HG03354 (cell line): ENCODE results near the gene FANCC.

Experiments used
- ATAC-seq: cut with Tn5 transposase; IDR thresholded peaks from one replicate; pipeline ENCODE4 v1.9.1; 2021; ENCODE audit warnings: mild to moderate bottlenecking; ENCODE audit not compliant: unreplicated experiment, poor library complexity, severe bottlenecking

The FANCC gene

DNA sequence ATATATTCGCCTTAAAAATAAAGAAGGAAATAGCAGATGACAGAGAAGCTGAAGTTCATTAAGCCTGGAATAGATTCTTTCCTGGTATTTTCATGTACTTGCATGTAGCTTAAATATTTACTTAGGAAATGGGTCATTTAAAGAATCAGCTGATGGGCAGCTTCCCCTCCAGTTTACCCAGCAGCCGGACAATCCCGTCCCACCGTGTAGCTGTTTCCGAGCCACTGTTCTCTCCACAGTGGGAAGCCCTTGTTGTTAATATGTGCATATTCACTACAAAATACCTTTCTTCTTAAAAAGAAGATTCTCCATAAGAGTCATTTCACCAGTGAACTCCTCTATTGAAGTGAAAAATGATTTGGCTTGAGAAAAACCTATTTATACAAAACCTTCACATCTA lies 187.0 kb downstream of the FANCC start:
- no peak for ATAC-seq

DNA sequence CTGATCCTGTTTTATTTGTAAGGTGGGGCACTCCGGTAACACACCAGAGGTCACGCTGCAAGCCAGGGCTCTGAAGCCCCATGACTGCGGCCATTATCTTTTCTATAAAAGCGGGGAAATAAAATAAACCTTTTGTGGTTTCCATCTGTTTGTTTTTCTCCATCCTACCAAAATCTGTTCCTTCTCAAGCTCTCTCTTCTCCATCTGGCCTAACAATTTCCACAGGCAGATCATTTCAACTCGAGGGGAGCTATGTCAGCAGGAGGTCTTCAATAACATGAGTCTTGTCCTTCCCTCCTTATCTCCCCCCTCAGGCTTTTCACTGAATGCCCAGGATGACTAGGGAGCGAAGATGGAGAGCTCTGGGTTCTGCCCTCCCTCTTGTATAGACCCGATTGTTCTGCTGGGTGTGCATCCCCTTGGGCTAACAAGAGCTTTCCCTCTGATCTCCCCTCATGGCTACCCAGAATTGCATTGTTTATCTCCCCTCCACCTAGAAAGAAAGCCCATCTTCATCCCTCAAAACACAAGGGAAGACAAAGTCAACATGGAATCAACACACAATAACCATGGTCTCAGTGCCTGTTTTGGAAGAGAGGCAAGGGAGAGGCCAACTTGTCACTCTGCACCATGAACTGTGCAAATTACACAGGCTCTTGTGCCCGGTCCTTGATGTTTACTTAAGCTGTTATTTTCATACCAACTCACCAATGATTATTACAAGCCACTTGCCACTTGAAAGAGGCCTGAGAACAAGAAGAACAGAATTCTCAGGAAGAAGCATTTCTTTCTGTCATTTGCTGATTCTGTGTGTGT lies 187.8 kb downstream of the FANCC start:
- no peak for ATAC-seq

DNA sequence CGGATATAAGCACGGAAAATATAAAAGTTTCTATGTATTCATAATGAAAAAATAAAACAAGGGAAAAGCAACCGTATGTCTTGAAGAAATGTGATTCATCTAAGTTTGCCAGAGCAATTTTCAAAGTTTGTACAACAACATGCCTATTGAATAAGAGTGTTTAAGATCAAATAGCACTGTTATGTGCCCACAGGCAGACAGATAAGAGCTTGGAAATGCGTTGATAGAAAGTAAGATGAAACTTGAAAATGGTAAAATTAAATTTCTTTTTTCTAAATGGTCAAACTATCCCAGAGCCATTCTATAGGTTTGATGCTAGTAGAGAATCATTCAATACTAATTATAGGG lies 189.4 kb downstream of the FANCC start:
- no peak for ATAC-seq

DNA sequence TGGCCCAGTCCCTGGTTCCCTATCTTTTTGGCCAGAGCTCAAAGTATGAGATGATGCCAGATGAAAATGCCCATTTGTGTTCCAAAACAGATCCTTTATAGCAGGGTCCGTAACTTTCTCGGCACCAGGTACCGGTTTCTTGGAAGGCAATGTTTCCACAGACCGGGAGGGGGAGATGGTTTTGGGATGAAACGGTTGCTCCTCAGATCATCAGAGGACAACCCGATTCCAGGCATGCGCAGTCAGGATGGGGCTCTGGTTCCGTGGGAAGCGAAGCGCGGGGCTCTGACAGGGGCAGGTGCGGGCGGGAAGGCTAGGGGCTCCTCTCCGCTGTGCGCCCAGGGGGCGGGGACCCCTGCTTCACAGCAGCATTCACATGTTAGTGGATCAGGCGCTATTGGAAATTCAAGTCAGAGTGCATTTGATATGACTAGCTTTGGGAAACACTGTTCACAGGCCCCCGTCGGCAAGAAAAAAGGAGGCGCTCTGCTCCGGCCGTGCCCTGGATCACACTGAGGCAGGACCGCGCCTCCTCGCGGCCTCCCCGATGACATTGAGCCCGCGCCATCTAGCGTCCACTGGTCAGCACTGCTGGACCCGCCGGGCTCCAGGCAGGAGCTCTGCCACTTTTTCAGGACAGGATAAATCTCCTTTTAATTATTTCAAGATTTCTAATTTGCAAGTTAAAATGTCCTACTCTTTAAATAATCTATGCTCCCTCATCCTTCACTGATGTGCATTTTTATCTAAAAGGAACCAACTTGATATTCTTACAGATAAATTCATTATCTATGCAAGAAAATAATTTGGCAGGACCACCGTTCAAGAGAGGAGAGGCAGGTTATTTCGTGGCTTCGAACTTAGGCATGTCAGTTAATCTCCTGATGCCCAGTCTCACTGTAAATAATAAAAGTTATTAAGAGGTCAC lies 190.0 kb downstream of the FANCC start:
- peak; percentile 69 for ATAC-seq

DNA sequence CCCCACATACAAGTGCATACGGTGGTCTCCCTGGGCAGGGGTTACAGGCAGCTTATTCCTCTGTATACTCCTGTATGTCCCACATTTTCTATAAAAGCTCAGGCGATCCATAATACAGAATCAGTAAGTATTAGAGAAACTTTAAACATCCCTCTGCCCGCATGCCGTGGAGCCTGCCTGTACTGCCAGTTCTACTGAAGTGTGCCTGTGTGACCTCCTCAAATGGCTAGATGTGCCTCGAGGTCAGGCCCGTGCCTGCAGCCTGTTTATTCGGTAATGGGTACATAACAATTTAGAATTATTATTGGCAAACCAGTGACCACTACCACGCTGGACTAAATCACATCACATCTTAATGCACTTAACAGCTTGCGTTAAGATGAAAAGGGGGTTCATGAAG lies 190.8 kb downstream of the FANCC start:
- no peak for ATAC-seq

DNA sequence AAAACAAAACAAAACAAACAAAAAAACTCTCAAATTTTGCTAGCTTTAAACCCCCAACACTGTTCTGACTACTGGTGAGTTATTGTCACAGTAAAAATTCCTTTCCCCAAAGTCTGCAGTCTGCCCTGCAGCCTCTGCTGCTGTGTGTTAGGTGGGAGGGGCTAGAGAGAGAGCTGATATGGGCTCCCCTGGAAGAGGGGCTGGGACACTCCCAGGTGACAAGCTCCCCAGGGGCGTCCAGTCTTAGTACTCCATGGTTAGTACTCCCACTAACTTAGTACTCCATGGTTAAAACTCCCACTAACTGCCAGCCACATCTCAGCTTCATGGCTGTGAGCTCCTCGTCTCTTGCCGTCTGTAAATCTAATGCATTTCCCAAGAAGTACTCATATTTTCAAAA lies 191.9 kb downstream of the FANCC start:
- ATAC-seq, result no peak

DNA sequence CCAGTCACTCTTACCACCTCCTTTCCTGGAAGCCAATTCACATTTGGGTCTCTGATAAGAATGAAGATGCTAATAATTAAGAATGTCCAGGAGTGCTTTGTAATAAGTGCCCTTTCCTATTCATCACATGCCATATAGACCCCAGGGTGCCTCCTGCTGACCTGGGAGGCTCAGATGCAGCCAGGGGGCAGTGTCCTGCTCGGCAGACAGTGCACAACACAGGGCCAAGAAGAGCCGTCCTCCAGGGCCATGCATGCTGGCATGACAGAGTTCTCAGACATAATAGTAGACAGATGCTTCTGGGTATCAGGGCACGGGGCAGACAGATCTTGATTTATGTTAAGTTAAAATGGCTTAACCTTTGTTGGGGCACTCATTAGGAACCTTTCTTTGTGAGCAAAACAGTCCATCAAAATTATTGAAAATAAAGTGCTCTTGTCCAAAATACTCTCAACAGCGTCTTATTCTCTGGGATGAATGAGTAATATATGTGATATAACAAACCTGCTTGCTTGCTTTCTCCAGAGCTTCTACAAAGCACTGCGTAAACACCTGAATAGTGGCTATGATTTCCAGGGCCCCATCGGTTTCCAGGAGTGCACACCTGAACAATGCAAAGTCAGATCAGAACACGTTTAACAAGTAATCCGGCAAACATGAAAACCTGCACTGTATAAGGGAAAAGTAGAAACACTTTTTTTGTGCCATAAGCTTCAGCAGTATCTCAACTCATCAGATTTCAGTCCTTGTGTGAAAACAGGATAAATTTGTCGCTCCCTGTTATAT lies 192.7 kb downstream of the FANCC start:
- no peak for ATAC-seq

DNA sequence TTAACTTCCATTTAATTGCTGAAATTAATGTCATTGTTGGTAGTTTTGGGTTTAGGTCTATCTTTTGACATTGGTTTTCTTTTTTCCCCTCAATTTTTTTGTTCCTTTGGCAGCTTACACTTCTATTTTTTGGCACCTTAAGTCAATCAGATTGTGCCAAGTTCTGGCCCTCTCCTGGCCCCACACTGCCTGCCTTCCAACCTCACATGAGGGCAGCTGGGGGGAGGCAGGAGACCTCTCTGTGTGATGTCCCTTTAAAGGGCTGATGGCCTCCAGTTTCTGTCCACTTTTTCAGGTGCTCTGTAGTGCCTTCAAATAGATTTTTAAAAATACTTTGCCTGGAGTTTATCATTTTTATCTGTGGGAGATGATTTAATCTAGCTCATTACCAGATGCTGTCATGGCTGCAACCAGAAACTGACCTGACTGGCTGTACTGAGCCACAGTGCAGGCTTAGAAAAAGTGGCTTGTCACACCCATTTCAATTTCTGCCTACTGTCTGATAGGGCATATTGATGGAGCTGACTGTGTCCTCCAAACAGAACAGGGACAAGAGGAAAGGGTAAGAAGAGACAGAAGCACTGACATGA lies 196.6 kb downstream of the FANCC start:
- ATAC-seq, result no peak

DNA sequence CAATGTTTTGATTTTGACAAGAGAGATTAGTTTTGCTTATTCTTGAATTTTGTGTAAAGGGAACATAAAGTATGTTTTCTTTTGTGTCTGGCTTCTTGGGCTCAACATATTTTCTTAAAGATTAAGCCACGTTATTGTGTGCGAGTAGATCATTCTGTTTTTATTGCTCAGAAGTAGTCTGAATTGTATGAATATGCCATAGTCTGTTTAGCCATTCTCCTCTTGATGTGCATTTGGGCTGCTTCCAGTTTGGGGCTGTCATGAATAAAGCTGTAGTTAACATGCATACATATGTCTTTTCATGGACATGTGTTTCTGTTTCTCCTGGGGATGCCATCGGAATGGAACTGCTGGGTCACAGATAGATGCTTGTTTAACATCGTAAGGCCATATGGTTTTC lies 198.9 kb downstream of the FANCC start:
- no peak for ATAC-seq

DNA sequence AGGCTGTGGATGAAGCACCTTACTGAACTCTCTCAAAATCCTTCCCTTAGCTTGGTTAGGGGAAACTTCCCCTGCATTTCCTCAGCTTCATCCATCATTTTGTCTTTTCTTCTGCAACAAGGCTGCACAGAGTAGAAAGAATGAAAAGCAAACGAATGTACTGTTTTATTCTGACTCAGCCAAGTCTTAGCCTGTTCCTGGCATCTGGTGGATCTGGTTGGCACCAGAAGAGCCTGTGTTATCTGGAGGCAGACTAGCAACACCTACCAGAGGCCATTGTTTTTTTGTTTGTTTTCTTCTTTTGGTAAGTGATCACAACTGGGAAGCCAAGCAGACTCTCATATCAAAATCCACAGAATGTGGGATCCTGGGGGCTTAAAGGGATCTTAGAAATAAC lies 200.7 kb downstream of the FANCC start:
- ATAC-seq, result no peak

DNA sequence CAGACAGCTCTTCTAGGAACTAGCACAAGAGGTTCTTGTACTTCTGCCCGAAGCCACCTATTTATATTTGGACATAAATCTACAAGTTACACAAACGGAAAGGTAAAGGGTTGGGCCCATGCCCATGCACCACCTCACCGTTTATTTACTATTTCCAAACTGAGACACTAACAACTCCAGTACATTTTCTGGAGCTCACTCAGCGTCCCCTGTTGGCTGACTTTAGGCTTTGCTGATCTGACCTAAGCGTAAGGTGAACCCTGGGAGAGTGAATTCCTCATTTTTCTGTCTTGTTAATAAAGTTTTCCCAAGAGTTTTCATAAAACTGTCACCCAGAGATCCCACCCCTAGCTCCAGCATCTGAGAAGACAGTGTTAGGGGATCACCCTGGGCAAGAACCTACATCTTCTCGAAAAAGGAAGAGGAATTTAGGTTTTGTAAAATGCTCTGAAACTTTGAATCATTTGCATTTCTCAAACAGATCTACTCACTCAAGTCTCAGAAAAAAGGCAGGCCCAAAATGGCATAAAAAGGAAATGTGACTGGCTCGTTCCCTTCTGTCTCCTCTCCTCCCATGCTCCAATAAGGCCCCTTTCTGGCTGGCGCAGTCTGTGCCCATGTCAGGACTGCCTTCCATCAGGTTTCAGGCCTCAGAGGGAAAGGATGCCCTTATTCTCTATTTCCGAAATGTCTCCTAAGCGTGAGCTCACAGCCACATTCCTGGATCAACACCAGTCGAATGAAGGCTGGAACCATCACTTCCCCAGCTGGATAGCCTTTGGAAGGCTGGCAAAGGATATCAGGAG lies 201.3 kb downstream of the FANCC start:
- ATAC-seq, result no peak

DNA sequence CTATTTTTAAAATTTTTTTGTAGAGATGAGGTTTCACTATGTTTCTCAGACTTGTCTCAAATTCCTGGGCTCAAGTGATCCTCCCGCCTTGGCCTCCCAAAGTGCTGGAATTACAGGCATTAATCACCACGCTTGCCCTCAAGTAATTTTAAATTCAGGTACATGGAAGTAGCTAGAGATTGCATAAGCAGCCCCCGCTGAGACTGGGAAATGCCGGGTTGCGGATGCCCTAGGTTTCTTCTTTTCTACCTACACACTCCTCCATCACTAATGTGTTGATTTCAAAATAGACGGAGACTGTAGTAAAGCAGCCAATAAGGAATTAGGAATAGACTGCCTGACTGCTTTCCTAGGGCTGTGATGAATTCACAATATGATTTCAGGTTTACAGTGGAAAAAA lies 202.4 kb downstream of the FANCC start:
- no peak for ATAC-seq

DNA sequence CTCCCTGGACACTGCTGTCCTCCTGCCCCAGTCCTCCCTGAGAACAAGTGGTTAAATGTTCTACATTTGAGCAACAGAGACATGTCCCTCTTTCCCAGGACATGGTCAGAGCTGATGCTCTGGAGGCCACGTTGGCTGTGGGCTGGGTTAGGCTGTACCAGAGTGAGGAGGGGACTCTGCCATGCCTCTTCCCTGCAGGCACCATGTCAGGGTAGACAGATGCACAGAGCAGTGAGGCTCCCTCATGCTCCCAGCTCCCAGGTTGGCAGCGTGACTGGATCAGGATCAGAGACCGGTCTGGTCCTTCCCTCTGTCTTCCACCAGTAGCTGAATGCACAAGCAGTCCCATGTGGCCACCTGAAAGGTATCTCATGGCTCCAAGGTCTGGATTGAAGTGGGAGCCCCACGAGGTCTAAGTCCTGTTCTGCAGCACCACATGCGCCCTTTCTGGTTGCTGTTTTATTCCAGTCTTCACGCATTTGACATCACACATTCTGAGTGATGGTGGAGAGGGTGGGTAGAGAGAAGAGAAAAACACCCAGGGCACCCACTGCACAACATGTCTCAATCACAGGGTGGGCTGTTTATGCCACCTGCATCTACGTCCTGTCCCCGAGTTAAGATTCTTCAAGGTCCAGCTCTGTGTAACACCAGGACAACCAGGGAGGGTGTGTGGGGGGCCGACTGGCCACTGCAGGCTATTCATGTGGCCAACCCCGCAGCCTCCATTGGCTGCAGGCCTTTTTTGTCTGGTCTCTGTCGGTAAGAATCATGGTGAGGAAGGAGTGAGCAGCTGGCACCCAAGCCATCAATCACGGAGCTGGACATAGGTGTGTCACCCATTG lies 204.9 kb downstream of the FANCC start:
- no peak for ATAC-seq

DNA sequence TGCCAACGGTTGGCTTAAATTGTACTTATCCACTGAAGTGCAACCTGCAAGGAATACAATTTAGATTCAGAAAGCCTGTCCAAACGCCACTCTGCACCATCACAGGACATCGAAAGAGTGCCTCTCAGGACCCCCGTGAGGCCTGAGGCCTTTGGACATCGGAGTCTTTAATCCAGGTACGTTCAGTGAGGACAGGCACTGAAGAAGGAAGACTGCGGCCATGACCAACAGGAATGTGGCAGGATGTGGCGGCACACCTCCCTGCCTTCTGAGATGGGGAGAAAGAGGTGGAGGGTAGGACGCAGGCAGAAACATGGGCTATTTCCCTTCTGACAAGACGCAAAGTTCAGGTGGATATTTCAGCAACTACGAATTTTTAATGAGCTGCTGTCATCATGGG lies 205.8 kb downstream of the FANCC start:
- no peak for ATAC-seq

DNA sequence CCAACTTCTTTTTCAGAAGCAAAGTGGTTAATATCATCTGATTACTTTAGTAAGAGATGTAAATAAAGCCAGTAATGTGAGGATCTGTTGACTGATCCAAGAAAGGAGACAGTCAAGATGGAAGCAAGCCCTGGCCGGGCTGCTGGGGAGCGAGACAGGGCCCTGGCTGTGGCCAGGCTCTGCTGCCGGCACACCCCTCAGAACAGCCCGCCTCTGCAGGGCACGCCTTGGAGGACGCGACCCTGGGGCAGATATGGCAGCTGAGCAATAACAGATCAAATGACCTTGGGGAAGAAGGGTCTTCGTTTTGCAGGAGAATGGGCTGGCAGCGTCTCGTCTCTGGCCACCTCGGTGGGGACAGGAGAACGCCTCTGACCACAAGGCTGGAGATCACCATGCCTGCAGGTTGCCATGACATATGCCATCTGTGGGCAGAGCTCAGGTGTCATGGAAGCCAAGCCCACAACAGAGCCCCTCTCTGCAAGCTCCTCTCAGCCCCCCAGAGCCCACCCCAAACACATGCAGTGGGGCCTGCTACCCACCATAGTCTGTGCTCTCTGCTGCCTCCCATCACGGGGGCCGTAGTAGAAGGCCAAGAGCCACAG lies 206.5 kb downstream of the FANCC start:
- no peak for ATAC-seq

DNA sequence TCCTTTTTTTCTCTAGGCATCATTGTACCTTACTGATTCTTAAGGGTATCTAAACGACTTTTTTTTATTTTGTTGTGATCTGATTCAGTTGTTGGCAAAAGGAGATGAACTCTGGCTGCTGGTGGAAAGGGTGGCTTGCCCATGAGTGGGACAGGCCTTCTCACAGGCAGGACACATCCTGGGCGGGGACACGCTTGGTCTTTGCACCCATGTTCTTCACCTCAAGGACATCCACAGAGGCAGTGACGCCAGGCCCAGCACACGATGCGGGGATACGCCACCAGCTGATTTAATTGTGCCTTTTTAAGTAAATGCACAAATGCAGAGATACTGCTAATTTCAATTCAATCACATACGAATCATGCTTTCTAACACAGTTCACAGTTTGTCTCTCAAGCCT lies 208.1 kb downstream of the FANCC start:
- ATAC-seq, result no peak

DNA sequence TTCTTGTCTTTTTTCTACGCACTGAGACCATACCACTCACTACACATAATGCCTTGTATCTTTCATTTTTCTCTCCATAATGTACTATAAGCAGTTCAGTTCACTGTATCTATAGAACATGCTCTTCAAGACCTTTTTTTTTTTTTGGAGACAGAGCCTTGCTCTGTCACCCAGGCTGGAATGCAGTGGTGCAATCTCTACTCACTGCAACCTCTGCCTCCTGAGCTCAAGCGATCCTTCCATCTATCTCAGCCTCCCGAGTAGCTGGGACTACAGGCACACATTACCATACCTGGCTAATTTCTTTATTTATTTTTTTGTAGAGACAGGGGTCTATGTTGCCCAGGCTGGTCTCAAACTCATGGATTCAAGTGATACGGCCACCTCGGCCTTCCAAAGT lies 208.7 kb downstream of the FANCC start:
- ATAC-seq, result no peak

DNA sequence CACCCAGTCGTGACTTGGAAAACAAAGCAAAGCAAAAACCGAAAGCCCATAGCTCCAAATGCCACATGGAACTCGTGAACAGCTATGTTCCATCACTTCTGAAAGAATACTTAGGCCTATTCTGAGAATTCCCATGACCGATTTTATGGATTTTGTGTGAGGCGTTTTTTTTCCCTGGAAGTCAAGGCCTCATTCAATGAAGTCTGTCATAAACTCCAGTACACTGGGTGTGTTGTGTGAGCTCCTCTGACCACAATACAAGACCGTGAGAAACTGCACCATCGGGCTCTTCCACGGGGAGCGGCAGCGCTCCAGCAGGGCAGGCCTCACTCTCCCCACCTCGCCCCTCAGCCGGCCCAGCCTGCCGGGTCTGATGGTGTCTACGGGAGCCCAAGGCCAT lies 209.5 kb downstream of the FANCC start:
- ATAC-seq, result no peak
